SK-MEL-5 (cell line): Measurements from ENCODE around the gene GCLC. TPM values are rescaled to one million over a fixed set of nuclear protein-coding genes. Genes with fewer than 3 reads are reported as not detected.
"Not testable (repeated sequence)": the region's sequence is repeated elsewhere in the genome, so short reads cannot be mapped to it uniquely, and the experiment has no call there.

Experiments used
- DNase-seq: peaks from one replicate; pipeline ENCODE4 v3.0.0-alpha.2; 2016; ENCODE audit warnings: low read depth, low spot score
- in situ Hi-C: cut with HindIII; loops from 2 replicates; pipeline ENCODE4 v1.10.0; 2016; ENCODE audit warnings: low sequenced_read_pairs, high pct_unique_total_duplicates, low pct_unique_long_range_greater_than_20kb
- polyA plus RNA-seq, 2 experiments: library from polyadenylated mRNA; depleted of rRNA; stranded (reverse); fragments of >200 nt; gene quantifications; 2 replicates each; pipeline ENCODE4 v1.2.3, GENCODE V29; 2015
- total RNA-seq: library from RNA; depleted of rRNA; stranded (reverse); fragments of >200 nt; shearing (Covaris generic); gene quantifications from 2 replicates; pipeline ENCODE4 v1.2.3, GENCODE V29; 2014; rRNA removed

The GCLC gene
- total RNA-seq = 27.6 and 34.3 TPM in 2 replicates
- 25.1 and 27.8 TPM in 2 replicates for polyA plus RNA-seq (2015; cell fraction: cytosol; rRNA removed)
- 25.6 and 27.6 TPM in 2 replicates for polyA plus RNA-seq (2015; cell fraction: nucleus; rRNA removed)

DNA sequence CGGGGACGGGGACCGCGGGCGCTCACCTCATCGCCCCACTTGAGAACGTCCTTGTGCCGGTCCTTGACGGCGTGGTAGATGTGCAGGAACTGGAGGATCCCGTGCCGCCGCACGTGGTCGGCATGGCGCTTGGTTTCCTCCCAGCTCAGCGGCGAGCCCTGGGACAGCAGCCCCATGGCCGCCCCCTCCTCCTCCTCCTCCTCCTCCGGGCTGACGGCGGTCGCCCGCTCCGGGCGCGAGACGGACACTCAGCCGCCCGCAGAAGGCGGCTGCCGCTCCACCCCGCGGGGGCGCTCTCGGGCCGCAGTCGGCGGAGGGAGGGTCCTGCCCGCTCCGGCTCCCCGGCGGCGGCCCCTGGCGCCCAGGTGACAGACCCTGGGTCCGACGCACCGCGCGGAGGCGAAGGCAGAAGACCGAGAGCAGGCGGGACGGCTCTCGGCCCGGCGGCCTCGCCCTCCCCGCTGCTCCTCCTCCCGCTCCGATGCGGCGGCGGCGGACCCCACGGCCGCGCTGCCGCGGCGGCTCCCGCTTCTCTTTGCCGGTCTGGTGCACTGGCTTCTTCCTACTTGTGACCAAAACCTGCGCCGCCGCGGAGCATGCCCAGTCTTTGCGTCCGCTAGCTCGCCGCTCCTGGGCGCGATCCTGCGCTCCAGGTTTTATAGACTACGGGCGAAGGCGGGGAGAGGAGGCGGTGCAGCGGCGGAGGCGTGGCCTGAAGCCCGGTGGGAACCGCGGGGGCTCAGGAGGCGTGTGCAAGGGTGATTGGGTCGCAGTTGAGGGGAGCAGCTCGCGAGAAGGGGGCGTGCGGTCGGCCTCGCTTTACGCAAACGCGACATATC, at the start of gene GCLC:
TSS of gene GCLC (minus strand) at position 632 of the 839 bp plus-strand sequence. CDS start at position 176, 456 bp downstream.
- in situ Hi-C loops = no loop called here
- peak; percentile 96 for DNase-seq

DNA sequence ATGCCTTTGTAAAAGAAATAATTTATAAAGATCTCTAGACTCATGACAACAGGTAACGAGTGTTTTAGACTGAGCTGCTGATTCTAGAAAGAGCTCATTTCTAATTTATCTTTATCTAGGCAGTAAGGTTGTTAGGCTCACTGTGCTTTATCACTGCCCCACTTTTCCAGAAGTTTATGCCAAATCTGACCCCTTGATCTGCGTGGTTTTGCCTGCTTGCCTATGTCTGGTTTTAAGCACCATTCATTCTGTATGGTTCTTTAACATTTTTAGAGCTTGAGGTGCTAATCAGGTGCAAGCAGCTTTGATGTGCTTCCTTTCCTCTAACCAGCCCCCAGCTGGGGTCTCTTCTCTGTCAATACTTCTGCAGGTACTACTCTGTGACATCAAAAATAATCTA, 49.7 kb upstream of the GCLC start:
- in situ Hi-C loops = no loop called here
- no peak for DNase-seq

DNA sequence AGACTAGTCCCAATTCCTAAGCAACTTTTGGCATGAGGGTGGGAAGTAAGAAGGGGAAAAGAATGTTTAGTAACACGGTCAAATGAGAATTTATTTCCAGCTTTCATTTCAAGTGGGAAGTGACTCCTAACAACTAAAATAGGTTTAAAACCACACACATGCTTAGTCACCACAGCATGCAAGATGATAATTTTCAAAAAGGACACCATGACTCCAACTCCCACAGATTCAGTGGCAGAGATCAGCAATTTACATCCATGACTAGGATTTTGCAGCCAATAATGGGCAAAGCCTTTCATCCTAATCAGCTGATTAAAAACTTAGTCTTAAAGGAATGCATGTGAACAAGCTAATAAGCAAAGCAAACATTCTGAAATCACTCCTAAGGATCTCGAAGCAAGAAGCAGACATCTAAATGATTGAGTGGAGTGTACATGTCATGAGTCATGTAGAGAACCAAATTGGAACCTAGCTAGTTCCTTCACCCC, 48.1 kb upstream of the GCLC start:
- in situ Hi-C loops = no loop called here
- DNase-seq = no peak

DNA sequence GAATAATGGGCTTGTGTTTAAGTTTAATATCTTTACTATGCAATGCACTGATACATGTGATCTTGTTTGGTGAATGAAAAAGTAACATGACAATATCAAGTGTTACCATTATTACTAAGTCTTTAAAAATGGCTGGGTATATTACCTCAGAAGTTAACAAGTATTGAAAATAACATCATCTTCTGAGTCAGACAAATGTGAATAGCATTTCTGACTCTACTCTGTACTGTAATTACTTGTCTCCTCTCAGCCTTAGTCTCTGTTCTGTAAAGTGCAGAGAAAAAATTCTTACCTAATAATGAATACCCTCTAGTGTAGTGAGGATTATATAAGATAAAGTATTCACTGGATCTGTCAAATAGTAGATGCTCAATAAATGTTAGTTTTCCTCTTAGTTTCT, 47.0 kb upstream of the GCLC start:
- no peak for DNase-seq
- in situ Hi-C loops = no loop called here

DNA sequence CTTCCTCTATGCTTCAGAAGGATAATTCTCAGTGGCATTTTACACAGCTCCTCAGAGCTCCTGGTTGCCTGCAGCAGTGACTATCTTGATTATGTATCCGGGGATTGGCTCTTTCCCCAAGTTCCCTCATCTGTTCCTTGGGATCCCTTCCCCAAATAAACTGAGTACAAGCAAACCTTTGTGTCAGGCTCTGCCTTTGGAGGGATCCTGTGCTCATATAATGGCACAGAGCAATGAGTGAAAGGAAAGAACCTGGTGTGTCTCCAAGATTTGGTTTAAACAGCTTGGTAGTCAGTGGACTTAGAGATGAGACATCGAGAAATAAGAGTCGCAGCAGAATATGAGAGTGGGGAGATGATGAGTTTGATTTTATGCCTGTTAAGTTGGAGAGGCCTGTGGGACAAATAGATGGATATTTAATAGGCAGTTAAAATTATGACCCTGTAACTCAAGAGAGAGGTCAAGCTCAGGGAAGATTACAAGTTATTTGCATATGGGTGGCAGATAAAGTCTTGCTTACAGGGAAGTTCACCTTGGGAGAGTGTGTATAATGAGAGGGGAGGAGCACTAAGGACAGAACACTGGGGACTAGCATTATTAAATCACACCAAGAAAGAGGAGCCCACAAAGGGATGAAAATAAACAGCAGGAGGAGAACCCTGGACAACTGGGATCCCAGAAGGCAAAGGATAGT, 44.1 kb upstream of the GCLC start:
- in situ Hi-C loops = no loop called here
- DNase-seq = no peak

DNA sequence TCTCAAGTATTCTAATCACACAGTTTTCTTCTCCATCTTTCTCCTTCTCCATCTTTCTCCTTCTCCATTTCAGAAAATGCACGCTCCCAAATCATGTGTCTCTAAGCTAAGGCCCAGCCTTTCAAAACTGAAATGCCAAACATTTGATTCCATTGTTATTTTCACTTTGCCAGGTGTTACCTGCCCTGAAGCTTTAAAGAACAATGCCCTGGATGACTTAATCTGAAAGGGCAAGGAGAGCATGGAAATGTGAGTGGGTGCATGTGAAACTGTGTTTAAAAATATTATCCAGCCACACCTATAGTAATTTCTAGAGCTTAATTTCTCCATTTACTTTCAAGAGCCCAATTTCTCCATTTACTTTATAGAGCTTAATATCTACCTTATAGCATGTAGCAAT, 42.4 kb upstream of the GCLC start:
- no peak for DNase-seq
- in situ Hi-C loops = no loop called here

DNA sequence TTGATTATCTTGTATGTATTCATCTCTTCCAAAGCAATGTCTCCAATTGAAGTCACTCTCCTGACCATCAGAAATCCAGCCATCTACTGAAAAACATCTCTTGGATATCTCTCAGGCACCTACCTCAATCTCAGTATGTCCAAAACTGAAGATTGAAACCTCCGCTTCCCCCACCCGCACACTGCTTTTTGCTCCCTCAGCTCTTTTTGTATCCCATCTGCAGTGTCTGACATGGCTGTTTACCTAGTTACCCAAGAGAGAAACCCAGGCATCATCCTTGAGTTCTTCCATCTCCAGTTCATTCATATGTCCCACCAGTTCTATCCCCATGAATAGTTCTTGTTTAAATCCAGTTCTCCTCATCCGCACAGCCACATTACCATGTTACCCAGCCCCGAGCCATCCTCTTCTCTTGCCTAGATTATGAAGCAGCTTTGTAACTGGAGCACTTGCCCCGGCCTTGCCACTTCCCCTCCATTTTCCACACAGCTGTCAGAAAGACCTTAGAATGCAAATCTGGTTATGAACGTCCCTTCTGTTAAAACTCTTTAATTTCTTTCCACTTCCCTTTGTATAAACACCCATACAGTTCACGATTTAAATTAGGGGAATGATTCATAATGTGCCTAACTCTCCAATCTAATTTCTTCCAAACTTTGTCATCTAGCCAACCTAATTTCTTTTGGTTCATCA, 40.5 kb upstream of the GCLC start:
- in situ Hi-C loops = no loop called here
- DNase-seq = no peak

DNA sequence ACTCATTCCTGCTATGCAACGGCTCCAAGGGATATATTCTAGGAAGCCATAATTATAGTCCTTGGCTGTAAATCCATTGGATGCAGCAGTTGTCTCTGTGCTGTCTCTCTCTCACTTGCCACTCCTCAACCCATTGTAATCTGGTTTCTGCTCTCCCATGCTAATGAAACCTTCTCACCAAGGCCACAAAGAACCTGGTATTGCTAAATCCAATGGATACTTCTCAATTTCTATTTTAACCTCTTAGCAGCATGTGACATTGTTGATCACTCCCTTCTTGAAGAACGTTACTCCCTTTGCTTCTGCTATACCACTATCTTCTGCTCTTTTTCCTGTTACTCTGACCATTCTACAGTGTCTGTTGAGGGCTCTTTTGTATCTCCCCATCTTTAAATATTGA, 39.8 kb upstream of the GCLC start:
- DNase-seq = no peak
- in situ Hi-C loops = no loop called here

DNA sequence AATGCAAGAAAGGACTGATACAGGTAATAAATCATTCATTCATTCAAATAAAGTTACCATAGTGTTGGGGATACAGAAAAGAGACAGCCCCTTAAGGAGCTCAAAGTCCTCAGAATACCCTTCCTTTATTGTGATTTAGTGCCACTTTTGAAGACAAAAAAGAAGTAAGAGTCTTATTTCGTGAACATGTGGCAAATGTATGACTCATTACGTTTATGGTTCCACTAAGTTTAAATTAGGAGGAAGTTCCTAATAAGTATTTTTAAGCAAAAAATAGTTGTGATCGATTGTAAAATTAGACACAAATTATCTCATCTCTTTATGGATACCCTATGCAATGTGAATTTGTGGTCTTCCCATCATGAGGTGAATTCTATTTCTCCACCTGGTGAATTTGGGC, 38.5 kb upstream of the GCLC start:
- no peak for DNase-seq

DNA sequence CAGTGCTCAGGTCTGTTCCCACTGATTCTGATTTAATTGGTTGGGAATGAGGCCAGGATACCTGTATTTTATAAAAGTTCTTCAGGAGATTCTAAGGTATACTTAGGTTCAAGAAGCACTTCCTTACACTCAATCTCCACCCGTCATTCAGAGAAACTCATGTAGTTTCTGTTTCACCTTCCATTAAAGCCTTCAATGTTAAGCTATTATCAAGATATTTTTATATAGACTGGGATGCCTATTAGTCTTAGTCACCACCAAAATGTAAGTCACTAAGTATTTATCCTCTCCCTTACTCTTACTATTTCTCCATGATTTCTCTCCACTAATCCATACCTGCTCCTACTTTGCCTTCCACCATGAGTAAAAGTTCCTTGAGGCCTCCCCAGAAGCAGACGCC, 38.1 kb upstream of the GCLC start:
- in situ Hi-C loops = no loop called here
- DNase-seq = no peak

More for the DNA sequence above, 38.5 kb upstream of the GCLC start:
- in situ Hi-C loops = no loop called here

DNA sequence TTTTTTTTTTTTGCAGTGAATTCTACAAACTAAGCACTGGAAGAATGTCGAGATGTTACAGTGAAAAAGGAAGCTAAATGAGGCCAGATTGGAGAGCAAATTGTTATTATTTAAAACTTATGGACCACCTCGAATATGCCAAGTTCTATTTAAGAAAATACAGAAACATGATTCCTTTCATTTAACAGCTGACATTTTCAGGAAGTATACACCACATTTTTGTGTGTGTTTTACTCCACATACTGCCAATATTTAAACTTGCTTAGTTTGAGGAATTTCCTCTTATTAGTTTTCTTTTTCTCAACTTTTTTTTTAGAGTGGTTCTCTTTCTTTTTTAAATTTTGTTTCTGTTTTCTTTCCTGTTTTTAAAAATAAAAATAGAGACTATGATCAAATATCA, 37.0 kb upstream of the GCLC start:
- in situ Hi-C loops = no loop called here

DNA sequence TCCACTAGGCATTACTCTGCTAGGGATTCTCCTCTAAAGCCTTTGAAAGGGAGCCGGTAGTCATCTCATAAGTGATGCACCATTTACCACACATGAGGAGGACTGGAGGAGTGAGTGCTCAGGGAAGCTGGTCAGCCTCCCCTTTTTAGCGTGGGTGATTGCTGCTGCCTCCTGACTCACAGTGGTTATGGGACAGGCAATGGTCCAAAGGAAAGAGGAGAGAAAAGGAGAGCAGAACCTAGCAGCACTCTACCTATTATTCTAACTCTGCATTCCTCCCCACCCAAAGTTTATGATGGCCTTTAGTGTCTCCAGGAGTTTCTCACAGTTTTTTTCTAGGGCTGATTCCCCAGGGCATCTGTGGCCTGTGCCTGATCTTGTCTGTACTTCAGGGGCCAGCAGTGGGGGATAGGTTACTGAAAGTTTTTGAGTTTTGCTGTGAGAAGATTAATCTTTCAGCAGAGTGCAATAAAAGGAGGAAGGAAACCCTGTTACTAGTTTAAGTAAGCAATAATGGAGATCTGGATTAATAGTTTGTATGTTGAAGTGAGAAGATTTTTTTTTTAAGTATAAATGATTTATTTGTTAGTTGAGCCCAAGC, 36.4 kb upstream of the GCLC start:
- in situ Hi-C loops = no loop called here
- no peak for DNase-seq

More for the DNA sequence above, 37.0 kb upstream of the GCLC start:
- DNase-seq = no peak

DNA sequence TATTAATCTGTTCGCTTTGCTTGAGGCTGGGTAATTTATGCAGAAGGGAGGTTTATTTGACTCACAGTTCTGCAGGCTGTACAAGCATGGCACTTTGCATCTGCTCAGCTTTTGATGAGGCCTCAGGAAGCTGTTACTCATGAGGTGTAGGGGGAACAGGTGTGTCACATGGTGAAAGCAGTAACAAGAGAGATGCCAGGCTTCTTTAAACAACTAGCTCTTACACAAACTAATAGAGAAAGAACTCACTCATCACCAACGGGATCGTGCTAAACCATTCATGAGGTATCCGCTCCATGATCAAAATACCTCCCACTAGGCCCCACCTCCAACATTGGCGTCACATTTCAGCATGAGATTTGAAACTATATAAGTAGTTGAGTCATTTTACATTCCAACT, 34.4 kb upstream of the GCLC start:
- in situ Hi-C loops = no loop called here
- DNase-seq = no peak

DNA sequence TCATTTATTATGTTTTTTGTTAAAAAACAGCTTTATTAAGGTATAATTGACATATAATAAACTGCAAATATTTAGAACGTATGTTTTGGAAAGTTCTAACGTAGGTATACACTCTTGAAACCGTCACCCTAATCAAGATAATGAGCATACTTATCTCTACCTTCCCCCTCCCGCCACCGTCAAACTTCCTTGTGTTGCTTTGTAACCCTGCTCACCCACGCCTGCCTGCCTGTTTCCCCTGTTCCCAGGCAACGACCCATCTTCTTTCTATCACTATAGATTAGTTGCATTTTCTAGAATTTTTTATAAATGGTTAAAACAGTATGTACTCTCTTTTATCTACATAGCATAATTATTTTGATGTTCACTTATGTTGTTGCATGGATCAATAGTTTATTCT, 33.5 kb upstream of the GCLC start:
- no peak for DNase-seq
- in situ Hi-C loops = no loop called here

DNA sequence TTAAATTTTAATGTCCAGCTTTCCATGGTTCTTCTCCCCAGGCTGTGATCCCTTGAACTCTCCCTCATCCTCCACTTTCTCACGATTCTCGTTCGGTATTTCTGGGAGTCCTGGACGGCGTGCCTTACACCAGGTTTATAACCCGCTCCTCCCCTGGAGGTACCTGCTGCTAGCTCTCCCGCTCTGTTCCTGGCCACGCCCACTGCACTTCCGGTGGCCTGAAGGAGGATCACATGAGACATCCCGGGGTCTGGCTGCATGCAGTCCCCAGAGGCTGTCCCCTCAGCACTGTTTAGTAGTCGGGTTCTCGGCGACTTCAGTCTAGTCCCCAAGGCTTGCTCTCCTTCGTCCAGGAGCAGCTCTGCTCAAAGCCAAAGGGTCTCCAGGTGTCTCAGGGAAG, 28.4 kb upstream of the GCLC start:
- no peak for DNase-seq
- in situ Hi-C loops = no loop called here

DNA sequence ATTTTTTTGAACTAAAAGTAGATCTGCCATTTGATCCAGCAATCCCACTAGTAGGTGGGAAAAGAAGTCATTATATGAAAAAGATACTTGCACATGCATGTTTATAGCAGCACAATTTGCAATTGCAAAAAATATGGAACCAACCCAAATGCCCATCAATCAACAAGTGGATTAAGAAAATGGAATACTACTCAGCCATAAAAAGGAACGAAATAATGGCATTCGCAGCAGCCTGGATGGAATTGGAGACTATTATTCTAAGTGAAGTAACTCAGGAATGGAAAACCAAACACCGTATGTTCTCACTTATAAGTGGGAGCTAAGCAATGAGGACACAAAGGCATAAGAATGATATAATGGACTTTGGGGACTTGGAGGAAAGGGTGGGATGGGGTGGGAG, 27.5 kb upstream of the GCLC start:
- in situ Hi-C loops, DNase-seq: not testable (repeated sequence)

DNA sequence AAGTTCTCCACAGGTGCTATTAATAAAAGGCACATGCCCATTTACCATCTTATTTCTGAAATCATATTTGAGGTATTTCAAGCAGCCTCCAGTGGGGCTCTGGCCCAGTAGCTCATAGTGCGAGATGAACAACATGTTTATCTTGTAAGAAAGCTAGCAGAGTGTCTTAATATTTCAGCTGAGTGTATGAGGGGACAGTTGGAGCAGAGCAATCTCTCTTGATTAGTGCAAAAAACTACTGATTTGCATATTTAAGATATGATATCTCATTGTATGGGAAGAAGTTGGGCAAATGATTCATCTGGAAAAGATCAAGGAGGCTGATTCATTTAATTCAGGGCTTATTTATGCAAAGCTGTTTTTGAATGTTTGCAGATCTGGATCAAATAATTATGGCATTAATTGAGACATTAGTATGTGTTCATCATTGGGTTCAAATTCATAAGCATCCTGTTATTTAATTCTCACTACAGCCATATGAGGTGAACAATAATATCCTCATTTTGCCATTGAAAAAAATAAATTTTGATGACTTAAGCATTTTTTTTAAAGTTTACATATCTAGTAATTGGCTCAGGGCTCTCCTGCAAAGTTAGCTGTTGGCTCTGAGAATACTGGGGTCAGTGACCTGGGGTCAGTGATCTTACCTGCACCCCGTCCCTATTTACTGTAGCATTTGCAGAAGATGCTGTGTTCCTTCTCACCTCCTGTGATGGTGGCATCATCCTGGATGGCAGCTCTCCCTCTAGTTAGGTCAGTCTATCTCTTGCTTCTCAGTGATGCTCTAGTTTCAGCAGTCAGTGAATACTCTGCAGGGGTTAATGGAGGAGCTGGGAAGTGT, 24.1 kb upstream of the GCLC start:
- no peak for DNase-seq
- in situ Hi-C loops = no loop called here
